Neural crest cell (in vitro differentiated cells): ENCODE results near the gene APPBP2. TPM values are rescaled to one million over a fixed set of nuclear protein-coding genes. Genes with fewer than 3 reads are reported as not detected.
"Not testable (repeated sequence)": the region's sequence is repeated elsewhere in the genome, so short reads cannot be mapped to it uniquely, and the experiment has no call there.

Experiments
- DNase-seq: peaks from one replicate; pipeline ENCODE4 v3.0.0; 2021; ENCODE audit warnings: low read depth, mixed read lengths, low spot score
- H3K27ac Mint-ChIP-seq: one replicate; pipeline ENCODE4 v1.8.0; 2021; ENCODE audit warnings: mild to moderate bottlenecking, mixed read lengths; ENCODE audit not compliant: unreplicated experiment
- H3K27me3 Mint-ChIP-seq: 2 replicates; pipeline ENCODE4 v1.8.0; 2021; ENCODE audit warnings: low read depth, mild to moderate bottlenecking, mixed read lengths
- H3K36me3 Mint-ChIP-seq: 2 replicates; pipeline ENCODE4 v1.8.0; 2021; ENCODE audit warnings: low read depth, mild to moderate bottlenecking, mixed read lengths
- H3K4me1 Mint-ChIP-seq: 2 replicates; pipeline ENCODE4 v1.8.0; 2021; ENCODE audit warnings: mixed read lengths
- H3K4me3 Mint-ChIP-seq: one replicate; pipeline ENCODE4 v1.8.0; 2021; ENCODE audit warnings: mild to moderate bottlenecking, mixed read lengths
- H3K9me3 Mint-ChIP-seq: 2 replicates; pipeline ENCODE4 v1.8.0; 2021; ENCODE audit warnings: mixed read lengths
- total RNA-seq: library from RNA; stranded (reverse); gene quantifications from 2 replicates; pipeline ENCODE4 v1.2.1, GENCODE V29; 2021
- TF ChIP-seq, protein P1 (sequence below): fragments of 200-600 bp; sonication (generic); conservative IDR thresholded peaks from 2 replicates; pipeline ENCODE4 v1.5.0; 2021; ENCODE audit warnings: antibody characterized with exemption, mild to moderate bottlenecking

APPBP2 gene
- total RNA-seq, 1 donor from 2014 or later, result 59.2 TPM

DNA sequence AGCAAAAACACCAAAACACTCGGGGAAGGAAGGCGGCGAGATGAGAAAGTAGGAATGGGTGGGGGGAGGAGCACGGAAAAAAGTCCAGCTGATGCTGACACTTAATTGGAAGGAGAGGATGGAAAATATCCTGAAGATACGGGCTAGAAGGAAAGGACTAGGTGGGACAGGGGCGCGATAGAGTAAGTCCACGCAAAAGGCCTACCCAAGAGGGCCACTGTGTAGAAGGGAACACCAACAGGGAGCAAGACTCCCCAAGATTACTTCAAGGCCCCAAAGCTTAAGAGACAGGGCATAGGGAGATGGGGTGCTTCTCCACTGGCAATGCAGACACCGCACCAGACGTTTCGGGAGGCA, 736 bp downstream of the APPBP2 start:
- peak overlapping the region; percentile 94 for H3K4me3 Mint-ChIP-seq

DNA sequence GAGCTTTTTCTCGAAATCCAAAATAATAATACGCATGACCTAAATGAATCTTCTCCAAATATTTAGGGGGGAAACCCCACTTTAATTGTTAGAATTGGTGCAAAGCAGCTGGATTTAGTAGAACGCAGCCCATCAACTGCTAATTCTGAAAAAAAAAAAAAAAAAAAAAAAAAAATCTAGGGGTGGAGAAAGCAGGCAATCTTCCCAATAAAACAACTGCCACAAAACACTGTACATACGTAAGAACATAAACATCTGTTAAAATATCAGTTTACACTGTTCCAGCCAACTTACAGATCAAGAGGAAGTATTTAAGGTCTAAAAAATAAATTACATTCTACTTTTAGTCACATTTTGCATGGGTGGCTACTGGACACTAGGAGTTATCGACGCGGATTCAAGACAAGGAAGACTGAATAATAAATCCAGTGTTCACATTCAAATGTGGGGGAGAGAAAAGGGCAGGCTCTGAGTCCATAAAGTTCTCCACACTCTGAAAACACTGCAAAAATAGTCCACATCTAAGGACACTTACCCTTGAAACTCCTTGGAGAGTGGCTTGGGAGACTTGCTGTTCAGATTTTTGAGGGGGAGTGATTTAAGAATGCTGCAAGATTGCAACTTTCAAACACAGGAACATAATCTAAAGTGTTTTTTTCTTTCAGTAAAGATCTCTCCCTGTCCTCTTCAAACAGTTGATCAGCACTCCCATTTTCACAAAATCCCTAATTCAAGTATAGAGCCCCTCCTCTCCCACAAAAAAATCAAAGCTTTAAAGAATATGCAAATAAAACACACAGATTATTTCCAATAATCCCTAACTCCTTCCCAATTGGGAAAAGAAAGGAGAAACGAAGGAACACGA, 1.3 kb downstream of the APPBP2 start:
- Mint-ChIP-seq H3K36me3 (peaks cover 7% of the 10 kb centered on the region), H3K27me3 (no peaks in the 10 kb centered on the region), H3K4me1 (peaks cover 40% of the 10 kb centered on the region), H3K27ac (peak overlapping the region; percentile 100), H3K9me3 (peaks cover 1% of the 10 kb centered on the region), H3K4me3 (peak overlapping the region; percentile 94)
- TF ChIP-seq, protein P1, sequence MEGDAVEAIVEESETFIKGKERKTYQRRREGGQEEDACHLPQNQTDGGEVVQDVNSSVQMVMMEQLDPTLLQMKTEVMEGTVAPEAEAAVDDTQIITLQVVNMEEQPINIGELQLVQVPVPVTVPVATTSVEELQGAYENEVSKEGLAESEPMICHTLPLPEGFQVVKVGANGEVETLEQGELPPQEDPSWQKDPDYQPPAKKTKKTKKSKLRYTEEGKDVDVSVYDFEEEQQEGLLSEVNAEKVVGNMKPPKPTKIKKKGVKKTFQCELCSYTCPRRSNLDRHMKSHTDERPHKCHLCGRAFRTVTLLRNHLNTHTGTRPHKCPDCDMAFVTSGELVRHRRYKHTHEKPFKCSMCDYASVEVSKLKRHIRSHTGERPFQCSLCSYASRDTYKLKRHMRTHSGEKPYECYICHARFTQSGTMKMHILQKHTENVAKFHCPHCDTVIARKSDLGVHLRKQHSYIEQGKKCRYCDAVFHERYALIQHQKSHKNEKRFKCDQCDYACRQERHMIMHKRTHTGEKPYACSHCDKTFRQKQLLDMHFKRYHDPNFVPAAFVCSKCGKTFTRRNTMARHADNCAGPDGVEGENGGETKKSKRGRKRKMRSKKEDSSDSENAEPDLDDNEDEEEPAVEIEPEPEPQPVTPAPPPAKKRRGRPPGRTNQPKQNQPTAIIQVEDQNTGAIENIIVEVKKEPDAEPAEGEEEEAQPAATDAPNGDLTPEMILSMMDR, result peak; percentile 14
- no peak for DNase-seq

More for the DNA sequence above, 736 bp downstream of the APPBP2 start:
- Mint-ChIP-seq H3K9me3 (peaks cover 5% of the 10 kb centered on the region), H3K27me3 (no peaks in the 10 kb centered on the region), H3K4me1 (peaks cover 40% of the 10 kb centered on the region), H3K27ac (peak overlapping the region; percentile 100), H3K36me3 (peaks cover 10% of the 10 kb centered on the region)
- no peak for DNase-seq
- TF ChIP-seq, protein P1, result no peak

DNA sequence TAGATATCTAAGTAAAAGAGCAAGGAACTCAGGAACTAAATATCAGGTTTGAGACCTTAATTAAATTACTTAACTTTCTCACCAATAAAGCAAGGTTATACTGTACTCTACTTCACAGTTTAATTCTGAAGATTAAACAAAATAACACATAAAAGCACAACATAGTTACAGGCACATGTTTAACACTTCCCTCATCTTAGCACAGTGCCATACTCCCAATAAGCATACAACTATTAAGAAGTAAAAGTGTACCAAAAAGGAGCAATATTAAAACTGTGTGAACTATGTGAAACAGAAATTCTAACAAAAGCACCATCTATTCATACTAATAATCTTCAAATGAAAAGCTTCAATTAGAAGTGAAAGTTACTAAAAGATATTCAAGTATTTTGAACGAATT, 2.2 kb downstream of the APPBP2 start:
- H3K27me3 Mint-ChIP-seq, result no peaks in the 10 kb centered on the region
- H3K4me3 Mint-ChIP-seq, result peak overlapping the region; percentile 94
- TF ChIP-seq, protein P1, result no peak
- no peaks in the 10 kb centered on the region for H3K9me3 Mint-ChIP-seq
- DNase-seq, result no peak
- peaks cover 7% of the 10 kb centered on the region for H3K36me3 Mint-ChIP-seq
- no peak overlapping the region for H3K27ac Mint-ChIP-seq
- peaks cover 40% of the 10 kb centered on the region for H3K4me1 Mint-ChIP-seq

DNA sequence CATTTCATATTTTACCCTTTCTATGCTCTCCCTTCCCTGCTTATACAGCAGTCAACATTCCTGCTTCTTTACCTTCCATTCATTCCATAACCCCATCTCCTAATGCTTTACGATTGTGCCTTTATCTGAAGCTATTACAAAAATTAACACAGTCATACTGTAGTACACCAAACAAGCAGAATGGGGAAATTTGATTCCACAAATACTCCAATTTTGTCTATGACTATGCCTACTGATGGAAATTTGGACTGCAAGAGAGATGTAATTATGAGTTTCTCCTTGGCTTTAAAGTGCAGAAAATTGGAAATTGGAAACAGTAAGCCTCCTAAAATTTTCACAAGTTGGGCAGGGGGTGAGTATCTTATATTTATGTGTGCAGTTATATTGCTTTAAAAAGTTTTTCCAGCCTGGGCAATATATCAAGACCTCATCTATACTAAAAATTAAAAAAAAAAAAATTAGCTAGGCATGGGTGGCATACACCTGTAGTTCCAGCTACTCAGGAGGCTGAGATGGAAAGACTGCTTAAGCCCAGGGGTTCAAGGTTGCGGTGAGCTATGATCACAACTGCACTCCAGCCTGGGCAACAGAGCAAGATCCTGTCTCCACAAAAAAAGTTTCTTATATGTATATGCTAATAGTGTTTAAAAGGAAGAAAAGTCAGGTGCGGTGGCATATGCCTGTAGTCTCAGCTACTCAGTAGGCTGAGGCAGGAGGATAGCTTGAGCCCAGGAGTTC, 3.0 kb downstream of the APPBP2 start:
- H3K4me3 Mint-ChIP-seq, result peak overlapping the region; percentile 45

DNA sequence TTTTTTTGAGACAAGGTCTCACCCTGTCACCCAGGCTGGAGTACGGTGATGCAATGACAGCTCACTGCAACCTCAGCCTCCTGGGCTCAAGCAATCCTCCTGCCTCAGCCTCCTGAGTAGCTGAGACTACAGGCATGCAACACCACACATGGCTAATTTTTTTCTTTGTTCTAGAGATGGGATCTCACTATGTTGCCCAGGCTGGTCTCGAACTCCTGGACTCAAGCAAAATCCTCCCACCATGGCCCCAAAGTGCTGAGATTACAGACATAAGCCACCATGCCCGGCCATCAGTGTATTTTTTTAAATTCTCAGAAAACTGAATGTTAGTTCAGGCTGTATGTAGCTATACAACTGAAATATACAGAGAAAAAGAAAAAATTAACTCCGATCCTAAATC, 6.2 kb downstream of the APPBP2 start:
- TF ChIP-seq, protein P1, result no peak
- H3K4me1 Mint-ChIP-seq, result peaks cover 23% of the 10 kb centered on the region
- H3K4me3 Mint-ChIP-seq, result no peak overlapping the region
- no peak for DNase-seq
- H3K36me3 Mint-ChIP-seq, result peaks cover 3% of the 10 kb centered on the region
- no peaks in the 10 kb centered on the region for H3K9me3 Mint-ChIP-seq
- no peaks in the 10 kb centered on the region for H3K27me3 Mint-ChIP-seq
- H3K27ac Mint-ChIP-seq, result no peak overlapping the region

More for the DNA sequence above, 3.0 kb downstream of the APPBP2 start:
- Mint-ChIP-seq H3K9me3 (no peaks in the 10 kb centered on the region), H3K27ac (no peak overlapping the region), H3K36me3 (peaks cover 5% of the 10 kb centered on the region), H3K4me1 (peaks cover 40% of the 10 kb centered on the region), H3K27me3 (no peaks in the 10 kb centered on the region)
- DNase-seq, result no peak
- TF ChIP-seq, protein P1, result no peak

DNA sequence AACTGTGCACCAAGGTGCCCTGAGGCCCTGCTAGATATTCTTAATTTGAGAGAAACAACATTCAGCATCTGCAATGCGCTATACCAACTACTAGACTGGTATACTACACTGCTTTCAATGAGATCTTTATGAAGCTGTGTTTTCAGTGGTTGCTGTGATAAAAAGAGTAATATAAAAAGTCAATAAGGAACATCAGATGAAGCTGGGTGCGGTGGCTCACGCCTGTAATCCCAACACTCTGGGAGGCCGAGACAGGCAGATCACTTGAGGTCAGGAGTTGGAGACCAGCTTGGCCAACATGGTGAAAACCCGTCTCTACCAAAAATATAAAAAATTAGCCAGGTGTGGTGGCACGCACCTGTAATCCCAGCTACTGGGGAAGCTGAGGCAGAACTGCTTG, 10.4 kb downstream of the APPBP2 start:
- not testable (repeated sequence) for H3K27ac Mint-ChIP-seq, H3K36me3 Mint-ChIP-seq, DNase-seq, H3K9me3 Mint-ChIP-seq, H3K27me3 Mint-ChIP-seq, H3K4me3 Mint-ChIP-seq, H3K4me1 Mint-ChIP-seq

DNA sequence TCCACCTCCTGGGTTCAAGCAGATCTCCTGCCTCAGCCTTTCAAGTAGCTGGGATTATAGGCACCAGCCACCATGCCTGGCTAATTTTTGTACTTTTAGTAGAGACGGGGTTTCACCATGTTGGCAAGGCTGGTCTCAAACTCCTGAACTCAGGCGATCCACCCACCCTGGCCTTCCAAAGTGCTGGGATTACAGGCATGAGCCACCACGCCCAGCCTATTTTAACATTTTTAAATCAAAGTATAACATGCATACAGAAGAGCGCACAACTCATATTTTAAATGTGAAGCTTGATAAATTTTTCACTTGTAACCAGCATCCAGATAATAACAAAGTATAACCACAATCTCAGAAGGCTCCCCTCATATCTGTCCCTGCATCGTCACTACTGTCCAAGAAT, 10.8 kb downstream of the APPBP2 start:
- H3K27me3 Mint-ChIP-seq, H3K4me1 Mint-ChIP-seq, H3K36me3 Mint-ChIP-seq, H3K4me3 Mint-ChIP-seq, H3K9me3 Mint-ChIP-seq, DNase-seq, H3K27ac Mint-ChIP-seq: not testable (repeated sequence)
